Liver (tissue), 9 donors: ENCODE data around the gene SLC22A3. TPM values are rescaled to one million over a fixed set of nuclear protein-coding genes. Genes with fewer than 3 reads are reported as not detected.
A peak's percentile ranks its signal among the peaks of the same experiment; 100 is the strongest.

Experiments used
- DNase-seq: peaks from one replicate; pipeline ENCODE4 v3.0.0-alpha.2; 2017; ENCODE audit warnings: low spot score
- H3K27ac ChIP-seq, 2 donors: one replicate each; pipeline ENCODE4 v1.7.0; 2013; ENCODE audit warnings: inconsistent platforms in 2 of 2, low read length in 2 of 2, control low read depth in 1 of 2, low read depth in 1 of 2, mild to moderate bottlenecking in 1 of 2
- H3K27me3 ChIP-seq, 4 donors: one replicate each; pipeline versions ENCODE4 v1.6.1 to v1.7.0; 2013; ENCODE audit warnings: low read length in 3 of 4, inconsistent platforms in 1 of 4, mild to moderate bottlenecking in 1 of 4, moderate library complexity in 1 of 4; ENCODE audit not compliant: control insufficient read depth in 4 of 4, insufficient read depth in 4 of 4
- H3K36me3 ChIP-seq, 4 donors: one replicate each; pipeline versions ENCODE4 v1.6.1 to v1.7.0; 2013; ENCODE audit warnings: low read length in 3 of 4, mild to moderate bottlenecking in 3 of 4, low read depth in 1 of 4, moderate library complexity in 1 of 4; ENCODE audit not compliant: control insufficient read depth in 4 of 4, insufficient read depth in 3 of 4
- H3K4me1 ChIP-seq, 4 donors: one replicate each; pipeline versions ENCODE4 v1.6.1 to v1.7.0; 2013; ENCODE audit warnings: low read length in 3 of 4, mild to moderate bottlenecking in 3 of 4, moderate library complexity in 1 of 4; ENCODE audit not compliant: control insufficient read depth in 4 of 4, insufficient read depth in 4 of 4
- H3K4me3 ChIP-seq, 3 donors: one replicate each; pipeline versions ENCODE4 v1.6.1 to v1.7.0; 2013; ENCODE audit warnings: low read length in 3 of 3, control low read depth in 1 of 3, low read depth in 1 of 3, mild to moderate bottlenecking in 1 of 3
- H3K9ac ChIP-seq, 2 donors: one replicate each; pipeline ENCODE4 v1.7.0; 2013; ENCODE audit warnings: low read length in 2 of 2, mild to moderate bottlenecking in 2 of 2, moderate library complexity in 2 of 2, control low read depth in 1 of 2, low read depth in 1 of 2
- H3K9me3 ChIP-seq, 4 donors: one replicate each; pipeline versions ENCODE4 v1.6.1 to v1.7.0; 2013; ENCODE audit warnings: low read length in 3 of 4; ENCODE audit not compliant: control insufficient read depth in 4 of 4
- ATF3 ChIP-seq: IDR thresholded peaks from 2 replicates; pipeline ENCODE4 v1.6.1; 2016; ENCODE audit warnings: antibody characterized with exemption
- CTCF ChIP-seq: fragments of 150-350 bp; IDR thresholded peaks from 2 replicates; pipeline ENCODE4 v1.5.1; 2017; ENCODE audit warnings: improper control_type of control experiment, low read depth, low read length; ENCODE audit not compliant: missing input control
- EGR1 ChIP-seq, 2 donors: IDR thresholded peaks; 2 replicates each; pipeline ENCODE4 v1.6.1; 2016 to 2018; ENCODE audit warnings: antibody characterized with exemption in 2 of 2, low read depth in 2 of 2
- FOXA1 ChIP-seq: IDR thresholded peaks from 2 replicates; pipeline ENCODE4 v1.6.1; 2016; ENCODE audit warnings: antibody characterized with exemption
- FOXA2 ChIP-seq: IDR thresholded peaks from 2 replicates; pipeline ENCODE4 v1.6.1; 2016; ENCODE audit warnings: antibody characterized with exemption
- GABPA ChIP-seq, 2 donors: IDR thresholded peaks in 1 of 2; conservative IDR thresholded peaks in 1 of 2; 2 replicates each; pipeline ENCODE4 v1.6.1; 2016; ENCODE audit warnings: antibody characterized with exemption in 2 of 2, mild to moderate bottlenecking in 1 of 2, moderate library complexity in 1 of 2
- HNF4A ChIP-seq, 2 donors: conservative IDR thresholded peaks; 2 replicates each; pipeline ENCODE4 v1.6.1; 2016; ENCODE audit warnings: antibody characterized with exemption in 2 of 2, mild to moderate bottlenecking in 2 of 2
- HNF4G ChIP-seq: IDR thresholded peaks from 2 replicates; pipeline ENCODE4 v1.6.1; 2016; ENCODE audit warnings: antibody characterized with exemption
- JUND ChIP-seq, 2 donors: IDR thresholded peaks; 2 replicates each; pipeline ENCODE4 v1.6.1; 2016; ENCODE audit warnings: antibody characterized with exemption in 2 of 2
- NR2F2 ChIP-seq: IDR thresholded peaks from 2 replicates; pipeline ENCODE4 v1.6.1; 2016; ENCODE audit warnings: antibody characterized with exemption
- RAD21 ChIP-seq, 2 donors: IDR thresholded peaks; 2 replicates each; pipeline ENCODE4 v1.6.1; 2016; ENCODE audit warnings: antibody characterized with exemption in 2 of 2, mild to moderate bottlenecking in 2 of 2
- REST ChIP-seq: IDR thresholded peaks from 2 replicates; pipeline ENCODE4 v1.6.1; 2016; ENCODE audit warnings: antibody characterized with exemption, mild to moderate bottlenecking
- SP1 ChIP-seq: IDR thresholded peaks from 2 replicates; pipeline ENCODE4 v1.6.1; 2018; ENCODE audit warnings: antibody characterized with exemption, mild to moderate bottlenecking
- TAF1 ChIP-seq: conservative IDR thresholded peaks from 2 replicates; pipeline ENCODE4 v1.6.1; 2016; ENCODE audit warnings: antibody characterized with exemption, mild to moderate bottlenecking
- YY1 ChIP-seq: IDR thresholded peaks from 2 replicates; pipeline ENCODE4 v1.6.1; 2016; ENCODE audit warnings: antibody characterized with exemption, mild to moderate bottlenecking
- whole genome bisulfite sequencing: extraction: QIAGEN DNeasy Blood & Tissue Kit; methylation state at CpG from one replicate; pipeline ENCODE4 v1.1.7; 2013; 5-methylcytosine and 5-hydroxymethylcytosine counted together
- polyA plus RNA-seq, 2 donors: library from polyadenylated mRNA; stranded (reverse) in 1 of 2; unstranded in 1 of 2; fragments of 200-250 nt in 1 of 2; fragments of >200 nt in 1 of 2; fragmentation: Nextera tagmentation in 1 of 2; extraction: Ambion mirVana in 1 of 2; gene quantifications; one replicate each; pipeline versions ENCODE4 v1.2.1 to v1.2.3, GENCODE V29; 2013 to 2015
- total RNA-seq, 2 donors: library from RNA; depleted of rRNA; stranded (reverse); fragments of >200 nt; gene quantifications; one replicate each; pipeline ENCODE4 v1.2.3, GENCODE V29; 2014
- TF ChIP-seq, protein P1 (sequence below): IDR thresholded peaks from 2 replicates; pipeline ENCODE4 v1.6.1; 2016; ENCODE audit warnings: antibody characterized with exemption
- donor health status: healthy.
- donor health status: healthy.
- donor health status: healthy.
- donor health status: healthy.
- donor health status: healthy.

Gene SLC22A3
- total and polyA plus RNA-seq, 4 donors: 7.6 to 40.9 (median 19.4) TPM

- DNase-seq: no peak
- TF ChIP-seq FOXA1 (no peak), ATF3 (peak; percentile 59), JUND (IDR thresholded peaks at IDR 0.05) (peak; percentile 89 to 92), YY1 (peak; percentile 34), TAF1 (no peak), HNF4A (conservative IDR thresholded peaks at IDR 0.05) (peak in 1 of 2 donors; percentile 22)
- H3K27ac ChIP-seq: peak overlapping the region in 1 of 2 donors; percentile 11
- H3K27me3 ChIP-seq: no peaks in the 10 kb centered on the region
- peaks cover 0 to 7% (median 2%) of the 10 kb centered on the region in 4 donors for H3K4me1 ChIP-seq
- H3K9me3 ChIP-seq: no peaks in the 10 kb centered on the region
- no peak overlapping the region for H3K9ac ChIP-seq
- no peaks in the 10 kb centered on the region for H3K36me3 ChIP-seq
- H3K4me3 ChIP-seq: no peak overlapping the region
Measured at GRCh38 chr6:160379466-160379865, 31.3 kb downstream of the SLC22A3 start.

- WGBS: 87% methylated on average over 1 of the region's 1 CpG
- no peak overlapping the region for H3K9ac ChIP-seq
Measured at GRCh38 chr6:160382946-160383345, 34.8 kb downstream of the SLC22A3 start.

More at GRCh38 chr6:160382946-160383345, 34.8 kb downstream of the SLC22A3 start:
- no peak for DNase-seq
- Histone ChIP-seq H3K4me1 (peaks cover 0 to 16% (median 5%) of the 10 kb centered on the region in 4 donors), H3K27ac (no peak overlapping the region), H3K9me3 (no peaks in the 10 kb centered on the region), H3K36me3 (no peaks in the 10 kb centered on the region), H3K27me3 (no peaks in the 10 kb centered on the region), H3K4me3 (no peak overlapping the region)
- TF ChIP-seq, protein P1, sequence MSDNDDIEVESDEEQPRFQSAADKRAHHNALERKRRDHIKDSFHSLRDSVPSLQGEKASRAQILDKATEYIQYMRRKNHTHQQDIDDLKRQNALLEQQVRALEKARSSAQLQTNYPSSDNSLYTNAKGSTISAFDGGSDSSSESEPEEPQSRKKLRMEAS: no peak
- TF ChIP-seq FOXA1 (no peak), JUND (IDR thresholded peaks at IDR 0.05) (no peak), EGR1 (IDR thresholded peaks at IDR 0.05; ENCODE audit: low read depth in 2 of 2) (no peak), RAD21 (IDR thresholded peaks at IDR 0.05) (no peak), HNF4G (no peak), CTCF (no peak), YY1 (no peak), FOXA2 (no peak), SP1 (no peak), TAF1 (no peak), NR2F2 (no peak), GABPA (IDR thresholded peaks at IDR 0.05 in 1 of 2, conservative IDR thresholded peaks at IDR 0.05 in 1 of 2) (no peak), ATF3 (no peak), REST (no peak)
